Neural cell (in vitro differentiated cells): ENCODE data around the gene FAM124A. TPM values are rescaled to one million over a fixed set of nuclear protein-coding genes. Genes with fewer than 3 reads are reported as not detected.

ENCODE experiments used
- H2AFZ ChIP-seq: fragments of 200-600, 300-800 bp; sonication (generic), shearing (Covaris generic); 2 replicates; pipeline ENCODE4 v1.6.0; 2014; ENCODE audit warnings: low read depth, mild to moderate bottlenecking, antibody characterized with exemption, low read length, moderate library complexity
- H3F3A ChIP-seq: fragments of 200-600 bp; shearing (Covaris generic); 2 replicates; pipeline ENCODE4 v1.6.1; 2016; ENCODE audit warnings: mild to moderate bottlenecking, moderate library complexity, mixed read lengths, antibody characterized with exemption, low read length; ENCODE audit not compliant: insufficient read depth, poor library complexity, severe bottlenecking
- H3K27ac ChIP-seq: fragments of 200-600, 300-800 bp; sonication (generic), shearing (Covaris generic); 2 replicates; pipeline ENCODE4 v1.5.1; 2014; ENCODE audit warnings: mild to moderate bottlenecking, low read length, moderate library complexity
- H3K27me3 ChIP-seq: fragments of 300-800, 200-600 bp; sonication (generic), shearing (Covaris generic); 2 replicates; pipeline ENCODE4 v1.6.0; 2014; ENCODE audit warnings: mild to moderate bottlenecking, low read depth, low read length, moderate library complexity; ENCODE audit not compliant: insufficient read depth
- H3K36me3 ChIP-seq: fragments of 300-800, 200-600 bp; sonication (generic), shearing (Covaris generic); 2 replicates; pipeline ENCODE4 v1.5.1; 2014; ENCODE audit warnings: mild to moderate bottlenecking, antibody characterized with exemption, low read length, moderate library complexity; ENCODE audit not compliant: insufficient read depth
- H3K4me2 ChIP-seq: fragments of 300-800, 200-600 bp; sonication (generic), shearing (Covaris generic); 2 replicates; pipeline ENCODE4 v1.6.0; 2014; ENCODE audit warnings: mild to moderate bottlenecking, low read length
- H3K4me3 ChIP-seq: fragments of 300-800, 200-600 bp; sonication (generic), shearing (Covaris generic); 2 replicates; pipeline ENCODE4 v1.5.1; 2014; ENCODE audit warnings: mild to moderate bottlenecking, low read length, moderate library complexity
- H3K79me2 ChIP-seq: fragments of 200-600 bp; shearing (Covaris generic); replicated peaks from 2 replicates; pipeline ENCODE4 v1.6.0; 2014; ENCODE audit warnings: mild to moderate bottlenecking, low read length, moderate library complexity; ENCODE audit not compliant: insufficient read depth
- H3K9ac ChIP-seq: fragments of 300-800, 200-600 bp; sonication (generic), shearing (Covaris generic); 2 replicates; pipeline ENCODE4 v1.6.1; 2016; ENCODE audit warnings: mild to moderate bottlenecking, low read length, mixed read lengths
- H3K9me2 ChIP-seq: fragments of 200-600 bp; shearing (Covaris generic); 2 replicates; pipeline ENCODE4 v1.6.1; 2016; ENCODE audit warnings: mild to moderate bottlenecking, low read length, mixed read lengths; ENCODE audit not compliant: insufficient read depth
- H3K9me3 ChIP-seq: fragments of 200-600, 300-800 bp; sonication (generic), shearing (Covaris generic); 2 replicates; pipeline ENCODE4 v1.6.1; 2016; ENCODE audit warnings: mild to moderate bottlenecking, mixed run types, low read length, moderate library complexity, mixed read lengths
- H4K20me1 ChIP-seq: fragments of 200-600 bp; shearing (Covaris generic); 2 replicates; pipeline ENCODE4 v1.6.1; 2016; ENCODE audit warnings: mild to moderate bottlenecking, mixed run types; ENCODE audit not compliant: insufficient read depth
- CTCF ChIP-seq: fragments of 450-650 bp; IDR thresholded peaks from 2 replicates; pipeline ENCODE4 v1.5.1; 2014; ENCODE audit warnings: antibody characterized with exemption, mild to moderate bottlenecking, moderate library complexity; ENCODE audit not compliant: poor library complexity, severe bottlenecking
- EP300 ChIP-seq: fragments of 450-650 bp; conservative IDR thresholded peaks from 2 replicates; pipeline ENCODE4 v1.6.1; 2014; ENCODE audit warnings: antibody characterized with exemption, mild to moderate bottlenecking, moderate library complexity; ENCODE audit not compliant: poor library complexity, severe bottlenecking
- EZH2 ChIP-seq: fragments of 200-600, 300-800 bp; shearing (Covaris generic), sonication (generic); IDR thresholded peaks from 2 replicates; pipeline ENCODE4 v1.6.1; 2014; ENCODE audit warnings: antibody characterized with exemption, low read length, borderline replicate concordance, mild to moderate bottlenecking; ENCODE audit not compliant: insufficient read depth, poor library complexity, severe bottlenecking
- MXI1 ChIP-seq: fragments of 450-650 bp; conservative IDR thresholded peaks from 2 replicates; pipeline ENCODE4 v1.6.1; 2014; ENCODE audit warnings: antibody characterized with exemption, mild to moderate bottlenecking; ENCODE audit not compliant: poor library complexity, severe bottlenecking
- POLR2AphosphoS5 ChIP-seq: IDR thresholded peaks from 2 replicates; pipeline ENCODE4 v1.6.1; 2012
- RAD21 ChIP-seq: fragments of 450-650 bp; conservative IDR thresholded peaks from 2 replicates; pipeline ENCODE4 v1.6.1; 2014; ENCODE audit warnings: antibody characterized with exemption, mild to moderate bottlenecking, moderate library complexity
- REST ChIP-seq: IDR thresholded peaks from 2 replicates; pipeline ENCODE4 v1.6.1; 2012; ENCODE audit warnings: borderline replicate concordance
- SMC3 ChIP-seq: fragments of 450-650 bp; conservative IDR thresholded peaks from 2 replicates; pipeline ENCODE4 v1.6.1; 2014; ENCODE audit warnings: antibody characterized with exemption, mild to moderate bottlenecking, moderate library complexity; ENCODE audit not compliant: poor library complexity
- TAF1 ChIP-seq: IDR thresholded peaks from 2 replicates; pipeline ENCODE4 v1.6.1; 2012; ENCODE audit warnings: low read depth
- polyA plus RNA-seq: library from polyadenylated mRNA; depleted of rRNA; stranded (reverse); fragments of >200 nt; gene quantifications from 2 replicates; pipeline ENCODE4 v1.2.3, GENCODE V29; 2014

Gene FAM124A
- polyA plus RNA-seq, 1 donor from 2014 or later, result 3.0 TPM

GRCh38 chr13:51329606-51330005 is 107.4 kb downstream of the FAM124A start:
- Histone ChIP-seq H3K4me3 (no peak overlapping the region), H3K79me2 (no peaks in the 10 kb centered on the region), H3K27me3 (no peaks in the 10 kb centered on the region), H4K20me1 (no peaks in the 10 kb centered on the region), H3F3A (no peaks in the 10 kb centered on the region), H3K27ac (no peak overlapping the region), H3K4me2 (no peak overlapping the region), H3K9ac (no peak overlapping the region), H3K9me3 (no peaks in the 10 kb centered on the region), H3K36me3 (no peaks in the 10 kb centered on the region), H2AFZ (no peak overlapping the region), H3K9me2 (no peaks in the 10 kb centered on the region)
- no peak for TF ChIP-seq CTCF
- no peak for TF ChIP-seq RAD21
- no peak for TF ChIP-seq POLR2AphosphoS5
- TF ChIP-seq MXI1, result no peak
- no peak for TF ChIP-seq EZH2
- no peak for TF ChIP-seq REST
- no peak for TF ChIP-seq TAF1
- no peak for TF ChIP-seq EP300
- TF ChIP-seq SMC3, result no peak

GRCh38 chr13:51330791-51331190 is 108.6 kb downstream of the FAM124A start:
- H3K4me2 ChIP-seq, result no peak overlapping the region
- TF ChIP-seq TAF1 (no peak), EZH2 (no peak), CTCF (no peak), RAD21 (no peak), EP300 (no peak), REST (no peak), MXI1 (no peak), SMC3 (no peak), POLR2AphosphoS5 (no peak)

More at GRCh38 chr13:51330791-51331190, 108.6 kb downstream of the FAM124A start:
- H3K4me3 ChIP-seq, result no peak overlapping the region
- H3F3A ChIP-seq, result no peaks in the 10 kb centered on the region
- no peak overlapping the region for H2AFZ ChIP-seq
- no peaks in the 10 kb centered on the region for H3K9me3 ChIP-seq
- H3K9ac ChIP-seq, result no peak overlapping the region
- no peaks in the 10 kb centered on the region for H3K27me3 ChIP-seq
- no peak overlapping the region for H3K27ac ChIP-seq
- H4K20me1 ChIP-seq, result no peaks in the 10 kb centered on the region
- no peaks in the 10 kb centered on the region for H3K79me2 ChIP-seq
- H3K9me2 ChIP-seq, result no peaks in the 10 kb centered on the region
- H3K36me3 ChIP-seq, result no peaks in the 10 kb centered on the region
